ENCODE measurements around the gene ITGA2.

Gene ITGA2

GRCh38 chr5:53017794-53018391, 28.7 kb downstream of the ITGA2 start:
- no peak overlapping the region for H3K4me3 ChIP-seq (ENCODE audit: low read depth, low read length)
- TF ChIP-seq CTCF (IDR thresholded peaks at IDR 0.05; ENCODE audit: low read depth, low read length) = no peak

- H3K4me3 ChIP-seq (ENCODE audit: low read depth, low read length) = no peak overlapping the region
- TF ChIP-seq CTCF (IDR thresholded peaks at IDR 0.05; ENCODE audit: low read depth, low read length) = no peak
These were observed 30.2 kb downstream of the ITGA2 start for GRCh38 chr5:53019320-53019719.

- TF ChIP-seq CTCF (IDR thresholded peaks at IDR 0.05; ENCODE audit: low read depth, low read length) = no peak
- no peak overlapping the region for H3K4me3 ChIP-seq (ENCODE audit: low read depth, low read length)
These were observed 33.9 kb downstream of the ITGA2 start for GRCh38 chr5:53022930-53023511.

- TF ChIP-seq CTCF (IDR thresholded peaks at IDR 0.05; ENCODE audit: low read depth, low read length) = no peak
- H3K4me3 ChIP-seq (ENCODE audit: low read depth, low read length) = no peak overlapping the region
These were observed 34.8 kb downstream of the ITGA2 start for GRCh38 chr5:53023969-53024368.

GRCh38 chr5:53024535-53024934, 35.4 kb downstream of the ITGA2 start:
- H3K4me3 ChIP-seq (ENCODE audit: low read depth, low read length) = no peak overlapping the region
- TF ChIP-seq CTCF (IDR thresholded peaks at IDR 0.05; ENCODE audit: low read depth, low read length) = no peak

GRCh38 chr5:53025487-53025886, 36.3 kb downstream of the ITGA2 start:
- H3K4me3 ChIP-seq (ENCODE audit: low read depth, low read length) = no peak overlapping the region
- TF ChIP-seq CTCF (IDR thresholded peaks at IDR 0.05; ENCODE audit: low read depth, low read length) = no peak

- no peak overlapping the region for H3K4me3 ChIP-seq (ENCODE audit: low read depth, low read length)
- TF ChIP-seq CTCF (IDR thresholded peaks at IDR 0.05; ENCODE audit: low read depth, low read length) = no peak
These were observed 38.8 kb downstream of the ITGA2 start for GRCh38 chr5:53027913-53028312.

Measured in WI38 (cell line).